Measurements from ENCODE around the gene SERPINA6.
"Not testable (repeated sequence)": the region's sequence is repeated elsewhere in the genome, so short reads cannot be mapped to it uniquely, and the experiment has no call there.

The SERPINA6 gene

DNA sequence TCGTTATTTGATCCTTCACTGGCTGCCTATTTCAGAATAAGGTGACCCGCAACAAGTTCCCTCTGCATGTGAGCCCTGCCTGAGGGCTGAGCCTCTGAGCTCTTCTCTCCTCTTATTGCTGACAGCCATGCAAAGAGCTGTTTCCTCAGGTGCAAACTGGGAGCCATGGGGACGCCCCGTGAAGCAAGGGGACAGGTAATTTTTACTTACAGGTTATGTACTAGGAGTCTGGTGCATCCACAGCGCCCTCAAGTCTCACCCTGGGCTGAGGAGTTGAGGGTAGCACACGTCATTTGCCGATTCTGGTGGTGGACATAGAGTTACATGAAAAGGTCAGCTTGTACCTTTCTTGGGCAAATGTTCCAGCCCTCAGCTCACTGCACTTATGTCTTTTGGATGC lies 26.1 kb upstream of the SERPINA6 start:
- no peak for DNase-seq (ENCODE audit: low read depth, low spot score)
- H3K9me3 ChIP-seq (ENCODE audit: insufficient read depth, low read length), result no peaks in the 10 kb centered on the region; the same call in 1 of the 2 replicates
- no peaks in the 10 kb centered on the region for H3K27me3 ChIP-seq (ENCODE audit: insufficient read depth, insufficient read length)

DNA sequence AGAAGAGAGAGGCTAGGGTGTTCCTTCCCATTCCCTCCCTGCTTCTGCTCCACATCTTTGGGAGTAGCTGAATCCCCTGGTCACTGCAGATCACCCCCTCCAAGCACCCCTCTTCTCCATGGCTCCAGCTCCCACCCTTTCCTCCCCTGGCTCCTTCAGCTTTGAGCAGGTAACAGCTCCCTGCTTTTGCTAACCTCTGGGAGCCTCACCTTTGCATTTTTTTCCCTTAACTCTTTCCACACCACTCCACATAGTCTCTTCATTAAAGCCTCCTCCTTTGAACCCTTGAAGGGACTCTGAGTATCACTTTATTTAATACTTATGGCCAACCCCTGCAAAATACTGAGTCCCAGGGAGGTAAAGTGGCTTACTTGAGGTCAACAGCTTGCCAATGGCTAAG lies 25.7 kb upstream of the SERPINA6 start:
- no peaks in the 10 kb centered on the region; the same call in 1 of the 2 replicates for H3K9me3 ChIP-seq (ENCODE audit: insufficient read depth, low read length)
- no peaks in the 10 kb centered on the region for H3K27me3 ChIP-seq (ENCODE audit: insufficient read depth, insufficient read length)
- no peak for TF ChIP-seq SUZ12 (IDR thresholded peaks at IDR 0.05; ENCODE audit: extremely low read depth, insufficient read depth, insufficient read length)
- TF ChIP-seq YY1 (IDR thresholded peaks at IDR 0.05; ENCODE audit: insufficient read depth, insufficient read length), result no peak
- no peak for TF ChIP-seq ZNF274 (IDR thresholded peaks at IDR 0.05; ENCODE audit: low read depth, low read length)
- H3K4me1 ChIP-seq (ENCODE audit: insufficient read depth, insufficient read length), result peaks cover 2% of the 10 kb centered on the region
- no peak overlapping the region for H3K9ac ChIP-seq (ENCODE audit: insufficient read length, low read depth)
- no peak for DNase-seq (ENCODE audit: low read depth, low spot score)
- no peaks in the 10 kb centered on the region for H3K36me3 ChIP-seq (ENCODE audit: insufficient read depth, insufficient read length, low read length)
- H3K4me3 ChIP-seq (ENCODE audit: insufficient read length, low read depth), result no peak overlapping the region

More for the DNA sequence above, 26.1 kb upstream of the SERPINA6 start:
- Histone ChIP-seq H3K36me3 (ENCODE audit: insufficient read depth, insufficient read length, low read length) (no peaks in the 10 kb centered on the region), H3K4me3 (ENCODE audit: insufficient read length, low read depth) (no peak overlapping the region), H3K4me1 (ENCODE audit: insufficient read depth, insufficient read length) (peaks cover 2% of the 10 kb centered on the region), H3K9ac (ENCODE audit: insufficient read length, low read depth) (no peak overlapping the region)
- no peak for TF ChIP-seq YY1 (IDR thresholded peaks at IDR 0.05; ENCODE audit: insufficient read depth, insufficient read length)
- no peak for TF ChIP-seq SUZ12 (IDR thresholded peaks at IDR 0.05; ENCODE audit: extremely low read depth, insufficient read depth, insufficient read length)
- no peak for TF ChIP-seq ZNF274 (IDR thresholded peaks at IDR 0.05; ENCODE audit: low read depth, low read length)

GRCh38 chr14:94346841-94347240 lies 23.7 kb upstream of the SERPINA6 start:
- Histone ChIP-seq H3K36me3 (ENCODE audit: insufficient read depth, insufficient read length, low read length) (no peaks in the 10 kb centered on the region), H3K4me1 (ENCODE audit: insufficient read depth, insufficient read length) (peaks cover 2% of the 10 kb centered on the region), H3K9me3 (ENCODE audit: insufficient read depth, low read length) (no peaks in the 10 kb centered on the region), H3K4me3 (ENCODE audit: insufficient read length, low read depth) (no peak overlapping the region), H3K9ac (ENCODE audit: insufficient read length, low read depth) (no peak overlapping the region), H3K27me3 (ENCODE audit: insufficient read depth, insufficient read length) (no peaks in the 10 kb centered on the region)
- no peak for TF ChIP-seq SUZ12 (IDR thresholded peaks at IDR 0.05; ENCODE audit: extremely low read depth, insufficient read depth, insufficient read length)
- DNase-seq (ENCODE audit: low read depth, low spot score), result no peak

DNA sequence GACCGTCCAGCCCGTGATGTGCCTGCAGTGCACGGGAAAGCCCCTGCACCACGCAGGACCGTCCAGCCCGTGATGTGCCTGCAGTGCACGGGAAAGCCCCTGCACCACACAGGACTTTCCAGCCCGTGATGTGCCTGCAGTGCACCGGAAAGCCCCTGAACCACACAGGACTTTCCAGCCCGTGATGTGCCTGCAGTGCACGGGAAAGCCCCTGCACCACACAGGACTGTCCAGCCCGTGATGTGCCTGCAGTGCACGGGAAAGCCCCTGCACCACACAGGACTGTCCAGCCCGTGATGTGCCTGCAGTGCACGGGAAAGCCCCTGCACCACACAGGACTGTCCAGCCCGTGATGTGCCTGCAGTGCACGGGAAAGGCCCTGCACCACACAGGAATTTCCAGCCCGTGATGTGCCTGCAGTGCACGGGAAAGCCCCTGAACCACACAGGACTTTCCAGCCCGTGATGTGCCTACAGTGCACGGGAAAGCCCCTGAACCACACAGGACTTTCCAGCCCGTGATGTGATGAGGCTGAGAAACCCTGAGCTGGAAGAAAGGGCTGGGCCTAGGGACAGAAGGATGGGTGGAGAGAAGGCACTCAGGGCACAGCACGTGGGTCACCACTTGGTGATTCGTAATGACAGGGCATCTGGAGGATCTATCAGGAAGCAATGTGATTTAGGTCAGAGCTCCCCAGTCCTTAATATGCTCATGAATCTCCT lies 23.1 kb upstream of the SERPINA6 start:
- H3K27me3 ChIP-seq (ENCODE audit: insufficient read depth, insufficient read length); DNase-seq (ENCODE audit: low read depth, low spot score); H3K9ac ChIP-seq (ENCODE audit: insufficient read length, low read depth); H3K4me1 ChIP-seq (ENCODE audit: insufficient read depth, insufficient read length); H3K4me3 ChIP-seq (ENCODE audit: insufficient read length, low read depth); H3K36me3 ChIP-seq (ENCODE audit: insufficient read depth, insufficient read length, low read length); H3K9me3 ChIP-seq (ENCODE audit: insufficient read depth, low read length): not testable (repeated sequence)

GRCh38 chr14:94345344-94346064 lies 22.4 kb upstream of the SERPINA6 start:
- no peak for DNase-seq (ENCODE audit: low read depth, low spot score)

GRCh38 chr14:94344389-94344788 lies 21.3 kb upstream of the SERPINA6 start:
- DNase-seq (ENCODE audit: low read depth, low spot score), result no peak
- no peaks in the 10 kb centered on the region for H3K9me3 ChIP-seq (ENCODE audit: insufficient read depth, low read length)
- no peak for TF ChIP-seq SUZ12 (IDR thresholded peaks at IDR 0.05; ENCODE audit: extremely low read depth, insufficient read depth, insufficient read length)
- TF ChIP-seq YY1 (IDR thresholded peaks at IDR 0.05; ENCODE audit: insufficient read depth, insufficient read length), result no peak
- no peak for TF ChIP-seq ZNF274 (IDR thresholded peaks at IDR 0.05; ENCODE audit: low read depth, low read length)
- H3K9ac ChIP-seq (ENCODE audit: insufficient read length, low read depth), result no peak overlapping the region
- no peaks in the 10 kb centered on the region for H3K36me3 ChIP-seq (ENCODE audit: insufficient read depth, insufficient read length, low read length)
- no peaks in the 10 kb centered on the region for H3K27me3 ChIP-seq (ENCODE audit: insufficient read depth, insufficient read length)
- no peak overlapping the region for H3K4me3 ChIP-seq (ENCODE audit: insufficient read length, low read depth)
- peaks cover 2% of the 10 kb centered on the region for H3K4me1 ChIP-seq (ENCODE audit: insufficient read depth, insufficient read length)

More at GRCh38 chr14:94345344-94346064, 22.4 kb upstream of the SERPINA6 start:
- Histone ChIP-seq H3K9ac (ENCODE audit: insufficient read length, low read depth) (no peak overlapping the region), H3K36me3 (ENCODE audit: insufficient read depth, insufficient read length, low read length) (no peaks in the 10 kb centered on the region), H3K9me3 (ENCODE audit: insufficient read depth, low read length) (no peaks in the 10 kb centered on the region), H3K4me3 (ENCODE audit: insufficient read length, low read depth) (no peak overlapping the region), H3K4me1 (ENCODE audit: insufficient read depth, insufficient read length) (peaks cover 2% of the 10 kb centered on the region), H3K27me3 (ENCODE audit: insufficient read depth, insufficient read length) (no peaks in the 10 kb centered on the region)
- no peak for TF ChIP-seq SUZ12 (IDR thresholded peaks at IDR 0.05; ENCODE audit: extremely low read depth, insufficient read depth, insufficient read length)
- no peak for TF ChIP-seq ZNF274 (IDR thresholded peaks at IDR 0.05; ENCODE audit: low read depth, low read length)
- TF ChIP-seq YY1 (IDR thresholded peaks at IDR 0.05; ENCODE audit: insufficient read depth, insufficient read length), result no peak

- Histone ChIP-seq H3K9ac (ENCODE audit: insufficient read length, low read depth) (no peak overlapping the region), H3K36me3 (ENCODE audit: insufficient read depth, insufficient read length, low read length) (no peaks in the 10 kb centered on the region), H3K4me3 (ENCODE audit: insufficient read length, low read depth) (no peak overlapping the region), H3K27me3 (ENCODE audit: insufficient read depth, insufficient read length) (no peaks in the 10 kb centered on the region), H3K4me1 (ENCODE audit: insufficient read depth, insufficient read length) (peaks cover 2% of the 10 kb centered on the region), H3K9me3 (ENCODE audit: insufficient read depth, low read length) (no peaks in the 10 kb centered on the region)
- TF ChIP-seq SUZ12 (IDR thresholded peaks at IDR 0.05; ENCODE audit: extremely low read depth, insufficient read depth, insufficient read length), result no peak
- no peak for TF ChIP-seq ZNF274 (IDR thresholded peaks at IDR 0.05; ENCODE audit: low read depth, low read length)
- no peak for TF ChIP-seq YY1 (IDR thresholded peaks at IDR 0.05; ENCODE audit: insufficient read depth, insufficient read length)
- no peak for DNase-seq (ENCODE audit: low read depth, low spot score)
These were observed 20.3 kb upstream of the SERPINA6 start for GRCh38 chr14:94343238-94344005.

Measured in NT2/D1 (cell line).